Panc1 (cell line): ENCODE data around the gene MAMLD1.

Experiments used
- POLR2AphosphoS5 ChIP-seq: IDR thresholded peaks from 2 replicates; pipeline ENCODE4 v1.6.1; 2012; ENCODE audit warnings: mild to moderate bottlenecking, low read depth, low read length, moderate library complexity
- SIN3A ChIP-seq: IDR thresholded peaks from 2 replicates; pipeline ENCODE4 v1.6.1; 2012; ENCODE audit warnings: low read depth, mild to moderate bottlenecking, low read length, moderate library complexity, borderline replicate concordance; ENCODE audit not compliant: insufficient read depth
- TCF7L2 ChIP-seq: IDR thresholded peaks from 2 replicates; pipeline ENCODE4 v1.6.1; 2011; ENCODE audit warnings: mild to moderate bottlenecking, low read depth, low read length, inconsistent platforms
- TF ChIP-seq, protein P1 (sequence below): fragments of 450-650 bp; IDR thresholded peaks from 2 replicates; pipeline ENCODE4 v1.5.1; 2017; ENCODE audit warnings: mild to moderate bottlenecking
- TF ChIP-seq, protein P2 (sequence below), 2 experiments: IDR thresholded peaks; 2 replicates each; pipeline ENCODE4 v1.6.1; 2011 to 2012; ENCODE audit warnings: low read depth in 2 of 2, control low read depth in 1 of 2, low read length in 1 of 2, mild to moderate bottlenecking in 1 of 2, moderate library complexity in 1 of 2; ENCODE audit not compliant: insufficient read depth in 1 of 2

DNA sequence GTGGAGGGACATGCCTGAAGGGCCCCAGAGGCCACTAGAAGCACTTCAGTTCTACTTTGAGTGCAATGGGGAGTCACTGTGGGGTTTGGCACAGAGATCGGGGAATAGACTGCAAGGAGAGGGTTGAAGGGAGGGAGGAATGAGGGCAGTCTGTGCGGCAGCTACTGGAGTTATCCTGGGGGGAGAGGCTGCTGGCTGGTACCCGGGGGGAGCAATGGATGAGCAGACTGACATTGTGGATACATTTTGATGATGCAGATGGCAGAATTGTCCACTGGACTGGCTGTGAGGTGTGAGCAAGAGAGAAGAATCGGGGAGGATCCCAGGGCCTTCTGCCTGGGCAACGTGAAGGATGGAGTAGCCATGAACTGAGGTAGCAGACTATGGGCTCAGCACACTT, 2.8 kb upstream of the MAMLD1 start:
- TF ChIP-seq, protein P1, sequence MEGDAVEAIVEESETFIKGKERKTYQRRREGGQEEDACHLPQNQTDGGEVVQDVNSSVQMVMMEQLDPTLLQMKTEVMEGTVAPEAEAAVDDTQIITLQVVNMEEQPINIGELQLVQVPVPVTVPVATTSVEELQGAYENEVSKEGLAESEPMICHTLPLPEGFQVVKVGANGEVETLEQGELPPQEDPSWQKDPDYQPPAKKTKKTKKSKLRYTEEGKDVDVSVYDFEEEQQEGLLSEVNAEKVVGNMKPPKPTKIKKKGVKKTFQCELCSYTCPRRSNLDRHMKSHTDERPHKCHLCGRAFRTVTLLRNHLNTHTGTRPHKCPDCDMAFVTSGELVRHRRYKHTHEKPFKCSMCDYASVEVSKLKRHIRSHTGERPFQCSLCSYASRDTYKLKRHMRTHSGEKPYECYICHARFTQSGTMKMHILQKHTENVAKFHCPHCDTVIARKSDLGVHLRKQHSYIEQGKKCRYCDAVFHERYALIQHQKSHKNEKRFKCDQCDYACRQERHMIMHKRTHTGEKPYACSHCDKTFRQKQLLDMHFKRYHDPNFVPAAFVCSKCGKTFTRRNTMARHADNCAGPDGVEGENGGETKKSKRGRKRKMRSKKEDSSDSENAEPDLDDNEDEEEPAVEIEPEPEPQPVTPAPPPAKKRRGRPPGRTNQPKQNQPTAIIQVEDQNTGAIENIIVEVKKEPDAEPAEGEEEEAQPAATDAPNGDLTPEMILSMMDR = no peak
- TF ChIP-seq POLR2AphosphoS5 (no peak), SIN3A (no peak), TCF7L2 (no peak)
- TF ChIP-seq, protein P2, sequence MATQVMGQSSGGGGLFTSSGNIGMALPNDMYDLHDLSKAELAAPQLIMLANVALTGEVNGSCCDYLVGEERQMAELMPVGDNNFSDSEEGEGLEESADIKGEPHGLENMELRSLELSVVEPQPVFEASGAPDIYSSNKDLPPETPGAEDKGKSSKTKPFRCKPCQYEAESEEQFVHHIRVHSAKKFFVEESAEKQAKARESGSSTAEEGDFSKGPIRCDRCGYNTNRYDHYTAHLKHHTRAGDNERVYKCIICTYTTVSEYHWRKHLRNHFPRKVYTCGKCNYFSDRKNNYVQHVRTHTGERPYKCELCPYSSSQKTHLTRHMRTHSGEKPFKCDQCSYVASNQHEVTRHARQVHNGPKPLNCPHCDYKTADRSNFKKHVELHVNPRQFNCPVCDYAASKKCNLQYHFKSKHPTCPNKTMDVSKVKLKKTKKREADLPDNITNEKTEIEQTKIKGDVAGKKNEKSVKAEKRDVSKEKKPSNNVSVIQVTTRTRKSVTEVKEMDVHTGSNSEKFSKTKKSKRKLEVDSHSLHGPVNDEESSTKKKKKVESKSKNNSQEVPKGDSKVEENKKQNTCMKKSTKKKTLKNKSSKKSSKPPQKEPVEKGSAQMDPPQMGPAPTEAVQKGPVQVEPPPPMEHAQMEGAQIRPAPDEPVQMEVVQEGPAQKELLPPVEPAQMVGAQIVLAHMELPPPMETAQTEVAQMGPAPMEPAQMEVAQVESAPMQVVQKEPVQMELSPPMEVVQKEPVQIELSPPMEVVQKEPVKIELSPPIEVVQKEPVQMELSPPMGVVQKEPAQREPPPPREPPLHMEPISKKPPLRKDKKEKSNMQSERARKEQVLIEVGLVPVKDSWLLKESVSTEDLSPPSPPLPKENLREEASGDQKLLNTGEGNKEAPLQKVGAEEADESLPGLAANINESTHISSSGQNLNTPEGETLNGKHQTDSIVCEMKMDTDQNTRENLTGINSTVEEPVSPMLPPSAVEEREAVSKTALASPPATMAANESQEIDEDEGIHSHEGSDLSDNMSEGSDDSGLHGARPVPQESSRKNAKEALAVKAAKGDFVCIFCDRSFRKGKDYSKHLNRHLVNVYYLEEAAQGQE (IDR thresholded peaks at IDR 0.05; ENCODE audit: insufficient read depth in 1 of 2, low read depth in 2 of 2, low read length in 1 of 2) = no peak
